HG03039 (cell line): Measurements from ENCODE around the gene SPOP.
"Not testable (repeated sequence)": the region's sequence is repeated elsewhere in the genome, so short reads cannot be mapped to it uniquely, and the experiment has no call there.

Source experiments
- ATAC-seq: cut with Tn5 transposase; IDR thresholded peaks from one replicate; pipeline ENCODE4 v1.9.1; 2021; ENCODE audit warnings: mild to moderate bottlenecking, moderate library complexity; ENCODE audit not compliant: unreplicated experiment

The SPOP gene

DNA sequence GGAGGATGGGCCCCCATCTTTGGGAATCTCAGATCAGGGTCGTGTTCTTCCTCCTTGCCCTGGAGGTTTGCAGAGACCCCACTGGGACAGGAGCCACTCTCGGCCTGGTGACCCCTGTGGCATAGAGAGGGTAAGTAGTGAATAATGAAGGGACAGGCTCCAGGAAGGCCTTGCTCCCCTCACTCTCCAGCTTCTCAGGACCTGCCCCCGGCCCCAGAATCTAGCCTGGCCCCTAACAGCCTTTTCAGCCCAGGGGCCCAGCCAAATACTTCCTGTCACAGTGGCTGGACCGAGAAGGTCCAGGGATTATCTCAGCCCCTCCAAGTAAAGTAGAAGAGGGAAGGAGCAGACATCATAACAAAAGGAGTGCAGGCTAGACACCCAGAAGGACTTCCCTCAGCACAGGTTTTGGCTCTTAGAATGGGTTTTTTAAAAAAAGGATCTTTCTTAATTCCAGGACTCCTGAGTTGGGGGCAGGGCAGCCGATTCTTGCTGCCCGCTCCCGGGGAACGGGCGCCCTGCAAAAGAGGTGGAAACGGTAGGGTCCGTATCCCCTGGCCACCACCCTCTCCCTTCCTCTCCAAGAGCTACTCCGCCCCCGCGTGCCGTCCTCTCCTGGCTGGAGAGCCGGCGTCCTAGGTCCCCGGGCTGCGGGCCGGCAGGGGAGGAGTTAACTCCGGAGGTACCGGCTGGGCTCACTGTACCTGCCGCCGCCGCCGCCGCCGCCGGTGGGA, 102.8 kb downstream of the SPOP start:
- no peak for ATAC-seq

GRCh38 chr17:49574323-49574781, 103.5 kb downstream of the SPOP start:
- ATAC-seq, result no peak

- ATAC-seq, result no peak
Measured at GRCh38 chr17:49573510-49574322, 104.2 kb downstream of the SPOP start.

GRCh38 chr17:49572806-49573420, 105.0 kb downstream of the SPOP start:
- no peak for ATAC-seq

DNA sequence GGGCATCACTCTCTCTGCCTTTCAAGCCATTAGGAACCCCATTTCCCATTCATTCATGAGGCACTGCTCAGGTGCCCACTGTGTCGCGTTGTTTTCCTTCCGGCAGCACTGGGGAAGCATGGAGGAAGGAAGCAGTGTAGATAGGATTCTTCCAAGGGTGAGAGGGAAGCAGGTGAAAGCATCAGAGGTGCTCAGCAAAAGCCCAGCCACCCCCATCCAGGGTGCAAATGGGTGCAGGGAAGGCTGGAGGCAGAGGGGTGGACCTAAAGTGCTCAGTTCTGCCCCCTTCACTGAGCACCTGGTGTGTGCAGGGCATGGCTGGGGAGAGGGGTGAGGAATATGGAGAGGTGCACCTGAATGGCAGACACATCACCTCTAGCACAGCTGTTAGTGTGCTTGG, 105.7 kb downstream of the SPOP start:
- ATAC-seq, result no peak

- ATAC-seq, result no peak
Measured at GRCh38 chr17:49571764-49572163, 106.1 kb downstream of the SPOP start.

- no peak for ATAC-seq
Measured at GRCh38 chr17:49571283-49571682, 106.6 kb downstream of the SPOP start.

GRCh38 chr17:49570540-49571242, 107.2 kb downstream of the SPOP start:
- ATAC-seq, result no peak

GRCh38 chr17:49568695-49569047, 109.2 kb downstream of the SPOP start:
- ATAC-seq, result not testable (repeated sequence)

- ATAC-seq, result no peak
Measured at GRCh38 chr17:49567871-49568694, 109.8 kb downstream of the SPOP start.

- no peak for ATAC-seq
Measured at GRCh38 chr17:49567104-49567521, 110.8 kb downstream of the SPOP start.

- no peak for ATAC-seq
Measured at GRCh38 chr17:49566668-49567071, 111.2 kb downstream of the SPOP start.

GRCh38 chr17:49565948-49566491, 111.9 kb downstream of the SPOP start:
- no peak for ATAC-seq

DNA sequence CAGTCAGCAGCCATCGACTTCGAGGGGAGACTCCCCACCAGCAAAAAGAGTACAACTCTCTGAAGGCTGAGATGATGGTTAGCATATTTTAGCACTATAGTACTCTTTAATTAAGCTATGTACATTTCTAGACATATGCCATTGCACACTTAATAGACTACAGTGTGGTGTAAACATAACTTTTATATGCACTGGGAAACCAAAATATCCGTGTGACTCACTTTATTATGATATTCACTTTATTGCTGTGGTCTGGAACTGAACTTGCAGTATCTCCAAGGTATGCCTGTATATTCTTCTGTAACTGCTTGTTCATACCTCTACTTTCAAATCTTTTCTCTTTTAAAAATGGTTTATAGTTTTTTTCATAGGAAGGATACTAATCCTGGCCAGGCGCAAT, 113.3 kb downstream of the SPOP start:
- no peak for ATAC-seq

GRCh38 chr17:49557312-49558024, 120.4 kb downstream of the SPOP start:
- no peak for ATAC-seq

DNA sequence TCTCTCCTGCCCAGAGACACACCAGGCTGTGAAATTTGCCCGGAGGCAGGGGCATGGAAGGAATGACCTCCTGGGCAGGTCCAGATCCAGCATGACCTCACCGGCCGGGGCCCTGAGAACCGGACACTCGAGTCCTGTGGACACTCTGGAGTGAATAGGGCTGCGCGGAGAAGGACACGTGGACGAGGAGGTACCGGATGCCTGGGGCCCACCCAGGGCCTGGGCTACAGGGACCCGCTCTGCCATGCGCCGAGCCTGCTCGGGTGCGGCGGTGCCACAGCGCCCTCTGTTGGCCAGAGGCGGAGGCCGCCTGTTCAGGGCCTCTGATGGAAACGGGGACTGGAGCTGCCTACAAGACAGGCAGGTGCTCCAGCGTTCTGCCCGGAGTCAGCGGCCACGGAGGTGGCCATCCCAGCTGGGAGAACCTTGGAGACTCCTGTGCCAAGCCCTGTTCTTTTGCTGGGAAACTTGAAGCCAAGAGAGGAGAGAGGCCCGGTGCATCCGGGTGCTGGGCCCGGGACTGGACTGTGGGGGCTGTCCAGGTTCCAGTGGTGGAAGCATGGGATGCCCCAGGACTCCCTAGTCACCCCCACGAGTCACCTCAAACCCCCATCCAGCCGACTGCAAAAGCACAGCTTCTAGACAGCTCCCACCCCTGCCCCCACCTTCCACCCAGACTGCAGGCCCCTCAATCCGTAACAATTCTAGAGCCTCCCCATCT, 121.5 kb downstream of the SPOP start:
- ATAC-seq, result no peak

GRCh38 chr17:49555495-49556222, 122.2 kb downstream of the SPOP start:
- no peak for ATAC-seq
